Measurements from ENCODE around the gene SH2D3C. TPM values are rescaled to one million over a fixed set of nuclear protein-coding genes. Genes with fewer than 3 reads are reported as not detected.
A peak's percentile ranks its signal among the peaks of the same experiment; 100 is the strongest.

The SH2D3C gene
- total and polyA plus RNA-seq, 2 of the 8 experiments (the other 6 are each of a cell fraction or from before 2014, with no cell fraction given), result 6.4 to 8.1 TPM

- no peak overlapping the region for H2BK120ac ChIP-seq (replicated peaks; ENCODE audit: low read depth, low read length)
- H3K36me3 ChIP-seq (ENCODE audit: control insufficient read depth in 2 of 4, insufficient read depth in 4 of 4, low read length in 3 of 4), result no peaks in the 10 kb centered on the region
- H3K27me3 ChIP-seq (replicated peaks in 1 of 4; ENCODE audit: control insufficient read depth in 3 of 4, extremely low read depth in 1 of 4, insufficient read depth in 3 of 4, low read length in 3 of 4), result no peaks in the 10 kb centered on the region; a peak in 1 of 7 replicates
- no peak overlapping the region for H3K14ac ChIP-seq (ENCODE audit: insufficient read length)
- no peak overlapping the region for H3K9ac ChIP-seq (replicated peaks in 1 of 4; ENCODE audit: extremely low read depth in 1 of 4, low read depth in 3 of 4, low read length in 3 of 4)
- CTCF ChIA-PET (ENCODE audit: partially characterized antibody), result interaction anchor here (0.6 to 14.6 kb wide), 8 partner anchors 8 to 1403 kb away, joined by 3 to 227 read pairs (median 3); partner anchors contain the start of genes CDK9 and SH2D3C
- WGBS, 2 experiments (ENCODE audit: extremely low coverage in 1 of 2, insufficient coverage in 1 of 2, insufficient read length in 1 of 2, insufficient replicate concordance in 2 of 2, low coverage in 1 of 2, low lambda C conversion rate in 2 of 2, missing lambda C conversion rate in 1 of 2), result 74% methylated on average over 5 of the region's 5 CpGs; no CpG with 5 or more reads in 1 of the 2 experiments
- no peak overlapping the region for H2BK12ac ChIP-seq (ENCODE audit: low read depth, low read length)
- H3K23me2 ChIP-seq (ENCODE audit: low read depth, low read length), result no peaks in the 10 kb centered on the region
- H3K79me1 ChIP-seq (ENCODE audit: low read depth, low read length), result no peaks in the 10 kb centered on the region
- FAIRE-seq, result no peak
- 0 out of 2 replicates have a peak overlapping the region, but pooled peaks have one; percentile 61 for H2BK15ac ChIP-seq (ENCODE audit: low read length)
- no peak overlapping the region for H3K23ac ChIP-seq (ENCODE audit: insufficient read length)
- no peak overlapping the region for H4K8ac ChIP-seq (ENCODE audit: extremely low read depth, insufficient read depth, low read length)
- no peak overlapping the region for H3K4me3 ChIP-seq (ENCODE audit: extremely low read depth in 1 of 4, insufficient read depth in 2 of 4, low read depth in 3 of 4, low read length in 4 of 4)
- no peaks in the 10 kb centered on the region for H3K9me3 ChIP-seq (ENCODE audit: insufficient read depth in 2 of 2, low read depth in 1 of 2, low read length in 1 of 2)
- H2BK5ac ChIP-seq (ENCODE audit: low read depth, low read length), result no peak overlapping the region
- H3K18ac ChIP-seq (ENCODE audit: extremely low read depth, low read length), result no peak overlapping the region
- H4K5ac ChIP-seq (ENCODE audit: insufficient read length, low read depth, low read length), result no peak overlapping the region
- no peak overlapping the region for H2AK5ac ChIP-seq (ENCODE audit: low read depth, low read length)
- H3K4me2 ChIP-seq (ENCODE audit: insufficient read depth in 1 of 2, low read depth in 2 of 2, low read length in 2 of 2), result 0 out of 4 replicates have a peak overlapping the region, but pooled peaks of 1 of the 2 experiments have one; percentile 32
- no peaks in the 10 kb centered on the region for H3K79me2 ChIP-seq (ENCODE audit: control insufficient read depth in 1 of 2, insufficient read depth in 2 of 2, low read length in 2 of 2)
- no peak for DNase-seq (ENCODE audit: low read depth in 1 of 2, low spot score in 2 of 2)
- no peak overlapping the region for H4K91ac ChIP-seq (replicated peaks; ENCODE audit: insufficient read length, low read length)
- H2BK20ac ChIP-seq (ENCODE audit: low read length), result peak overlapping the region; percentile 34; the same call in 1 of the 2 replicates
- H2AFZ ChIP-seq (ENCODE audit: low read length), result no peak overlapping the region
- TF ChIP-seq ZNF274 (IDR thresholded peaks at IDR 0.05; ENCODE audit: borderline replicate concordance, extremely low read depth, low read length), result no peak
- TF ChIP-seq SAP30 (IDR thresholded peaks at IDR 0.05; ENCODE audit: insufficient read depth, insufficient replicate concordance, low read length), result no peak
- TF ChIP-seq TBP (IDR thresholded peaks at IDR 0.05; ENCODE audit: low read depth, low read length), result no peak
- peak; percentile 48; the same call in 1 of the 2 replicates for TF ChIP-seq KDM1A (IDR thresholded peaks at IDR 0.05; ENCODE audit: borderline replicate concordance, low read length)
- no peak overlapping the region for H3K4ac ChIP-seq (replicated peaks; ENCODE audit: insufficient read length, low read depth, low read length)
- H3K56ac ChIP-seq (replicated peaks; ENCODE audit: insufficient read length, low read depth, low read length), result no peak overlapping the region
- H3K4me1 ChIP-seq (replicated peaks in 1 of 4; ENCODE audit: control insufficient read depth in 3 of 4, insufficient read depth in 4 of 4, low read length in 3 of 4), result peaks cover 0 to 16% (median 13%) of the 10 kb centered on the region in 4 experiments; a peak in 6 of 7 replicates
- no peak overlapping the region; the same call in 1 of the 2 replicates for H3K27ac ChIP-seq (ENCODE audit: low read depth, low read length)
- POLR2A ChIA-PET (ENCODE audit: partially characterized antibody), result interaction anchor here (1.0 to 1.4 kb wide), 3 partner anchors 21 to 308 kb away, joined by 3 to 4 read pairs (median 3); no protein-coding TSS in a partner anchor
- no peaks in the 10 kb centered on the region for H4K20me1 ChIP-seq (replicated peaks in 1 of 2; ENCODE audit: control insufficient read depth in 1 of 2, insufficient read depth in 2 of 2, low read length in 2 of 2)
These were observed 16.9 kb downstream of the SH2D3C start for GRCh38 chr9:127761491-127761956.
